SK-N-SH treated with all-trans-retinoic acid at 6 μM for 48 hours (cell line): Measurements from ENCODE around the gene VEGFC.

Source experiments
- ATAC-seq: fragments of 200-7000 bp; cut with Tn5 transposase; 3 replicates; pipeline ENCODE4 v1.9.1; 2020; ENCODE audit warnings: mild to moderate bottlenecking, moderate library complexity
- ARNTL ChIP-seq: fragments of 450-650 bp; formaldehyde crosslinking; IDR thresholded peaks from 2 replicates; pipeline ENCODE4 v1.5.0; 2020; ENCODE audit warnings: low read depth, mild to moderate bottlenecking, moderate library complexity, borderline replicate concordance
- BACH2 ChIP-seq: fragments of 250-450 bp; sonication (Bioruptor Pico); IDR thresholded peaks from 2 replicates; pipeline ENCODE4 v1.9.0; 2021; ENCODE audit warnings: mild to moderate bottlenecking, borderline replicate concordance
- CSDC2 ChIP-seq: fragments of 250-450 bp; sonication (Bioruptor Pico); IDR thresholded peaks from 2 replicates; pipeline ENCODE4 v1.5.0; 2020; ENCODE audit warnings: mild to moderate bottlenecking, moderate library complexity
- ESRRG ChIP-seq: fragments of 250-450 bp; sonication (Bioruptor Pico); IDR thresholded peaks from 2 replicates; pipeline ENCODE4 v1.6.1; 2021; ENCODE audit warnings: mild to moderate bottlenecking
- ISL1 ChIP-seq: fragments of 250-450 bp; sonication (Bioruptor Pico); IDR thresholded peaks from 2 replicates; pipeline ENCODE4 v2.1.2; 2022; ENCODE audit warnings: mild to moderate bottlenecking, moderate library complexity
- PPARA ChIP-seq: fragments of 250-450 bp; sonication (Bioruptor Pico); IDR thresholded peaks from 2 replicates; pipeline ENCODE4 v1.5.0; 2020; ENCODE audit warnings: mild to moderate bottlenecking, borderline replicate concordance
- RARB ChIP-seq: fragments of 250-450 bp; sonication (Bioruptor Pico); IDR thresholded peaks from 2 replicates; pipeline ENCODE4 v1.8.0; 2021; ENCODE audit warnings: mild to moderate bottlenecking, moderate library complexity
- SNAI2 ChIP-seq: fragments of 250-450 bp; sonication (Bioruptor Pico); IDR thresholded peaks from 2 replicates; pipeline ENCODE4 v1.5.0; 2020; ENCODE audit warnings: mild to moderate bottlenecking, moderate library complexity
- TCF4 ChIP-seq: fragments of 250-450 bp; sonication (Bioruptor Pico); IDR thresholded peaks from 2 replicates; pipeline ENCODE4 v1.8.0; 2021; ENCODE audit warnings: mild to moderate bottlenecking, moderate library complexity, borderline replicate concordance
- TOX ChIP-seq: fragments of 250-450 bp; sonication (Bioruptor Pico); IDR thresholded peaks from 2 replicates; pipeline ENCODE4 v1.8.0; 2021; ENCODE audit warnings: mild to moderate bottlenecking, moderate library complexity, borderline replicate concordance
- ZC3H10 ChIP-seq: fragments of 250-450 bp; sonication (Bioruptor Pico); IDR thresholded peaks from 2 replicates; pipeline ENCODE4 v1.5.1; 2021; ENCODE audit warnings: mild to moderate bottlenecking, moderate library complexity
- ZFP3 ChIP-seq: fragments of 250-450 bp; sonication (Bioruptor Pico); IDR thresholded peaks from 2 replicates; pipeline ENCODE4 v1.5.0; 2020; ENCODE audit warnings: mild to moderate bottlenecking, moderate library complexity
- ZNF565 ChIP-seq: fragments of 450-650 bp; formaldehyde crosslinking; conservative IDR thresholded peaks from 2 replicates; pipeline ENCODE4 v1.5.0; 2020; ENCODE audit warnings: low read depth, mild to moderate bottlenecking, moderate library complexity
- ZNF70 ChIP-seq: fragments of 450-650 bp; formaldehyde crosslinking; IDR thresholded peaks from 2 replicates; pipeline ENCODE4 v1.5.0; 2020; ENCODE audit warnings: mild to moderate bottlenecking, moderate library complexity
- ZNF8 ChIP-seq: fragments of 450-650 bp; formaldehyde crosslinking; IDR thresholded peaks from 2 replicates; pipeline ENCODE4 v1.5.0; 2020; ENCODE audit warnings: mild to moderate bottlenecking, moderate library complexity
- TF ChIP-seq, protein P1 (sequence below): fragments of 250-450 bp; sonication (Bioruptor Pico); IDR thresholded peaks from 2 replicates; pipeline ENCODE4 v1.5.1; 2021; ENCODE audit warnings: mild to moderate bottlenecking, moderate library complexity
- TF ChIP-seq, protein P2 (sequence below): fragments of 250-450 bp; sonication (Bioruptor Pico); IDR thresholded peaks from 2 replicates; pipeline ENCODE4 v1.8.0; 2021; ENCODE audit warnings: low read depth, mild to moderate bottlenecking, moderate library complexity, borderline replicate concordance
- TF ChIP-seq, protein P3 (sequence below): fragments of 250-450 bp; sonication (Bioruptor Pico); IDR thresholded peaks from 2 replicates; pipeline ENCODE4 v1.8.0; 2020; ENCODE audit warnings: mild to moderate bottlenecking, moderate library complexity, borderline replicate concordance

Gene VEGFC

DNA sequence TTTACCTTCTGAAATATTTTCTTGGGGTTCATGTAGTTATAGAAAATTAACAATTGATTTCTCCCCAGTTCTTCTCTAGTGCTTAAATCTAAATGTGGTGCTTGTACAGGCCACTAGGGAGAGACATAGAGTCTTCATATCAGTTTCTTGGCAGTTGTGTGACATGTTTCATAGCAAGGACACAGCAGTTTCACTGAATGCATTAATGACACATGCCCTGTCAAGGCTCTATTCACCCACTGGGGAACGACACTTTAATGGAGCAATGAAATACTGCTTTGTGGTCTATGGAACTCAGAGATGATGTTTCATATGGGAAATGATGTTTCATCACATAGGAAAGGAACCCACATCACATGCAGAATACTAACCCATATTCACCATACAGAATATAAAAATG lies 2.8 kb downstream of the VEGFC start:
- no peak for TF ChIP-seq ZNF8 (CRISPR knock-in tag)
- TF ChIP-seq, protein P1, sequence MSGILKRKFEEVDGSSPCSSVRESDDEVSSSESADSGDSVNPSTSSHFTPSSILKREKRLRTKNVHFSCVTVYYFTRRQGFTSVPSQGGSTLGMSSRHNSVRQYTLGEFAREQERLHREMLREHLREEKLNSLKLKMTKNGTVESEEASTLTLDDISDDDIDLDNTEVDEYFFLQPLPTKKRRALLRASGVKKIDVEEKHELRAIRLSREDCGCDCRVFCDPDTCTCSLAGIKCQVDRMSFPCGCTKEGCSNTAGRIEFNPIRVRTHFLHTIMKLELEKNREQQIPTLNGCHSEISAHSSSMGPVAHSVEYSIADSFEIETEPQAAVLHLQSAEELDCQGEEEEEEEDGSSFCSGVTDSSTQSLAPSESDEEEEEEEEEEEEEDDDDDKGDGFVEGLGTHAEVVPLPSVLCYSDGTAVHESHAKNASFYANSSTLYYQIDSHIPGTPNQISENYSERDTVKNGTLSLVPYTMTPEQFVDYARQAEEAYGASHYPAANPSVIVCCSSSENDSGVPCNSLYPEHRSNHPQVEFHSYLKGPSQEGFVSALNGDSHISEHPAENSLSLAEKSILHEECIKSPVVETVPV (CRISPR knock-in tag), result no peak
- no peak for TF ChIP-seq ZC3H10
- TF ChIP-seq ZNF70 (CRISPR knock-in tag), result no peak
- TF ChIP-seq TOX (CRISPR knock-in tag), result no peak
- TF ChIP-seq, protein P2, sequence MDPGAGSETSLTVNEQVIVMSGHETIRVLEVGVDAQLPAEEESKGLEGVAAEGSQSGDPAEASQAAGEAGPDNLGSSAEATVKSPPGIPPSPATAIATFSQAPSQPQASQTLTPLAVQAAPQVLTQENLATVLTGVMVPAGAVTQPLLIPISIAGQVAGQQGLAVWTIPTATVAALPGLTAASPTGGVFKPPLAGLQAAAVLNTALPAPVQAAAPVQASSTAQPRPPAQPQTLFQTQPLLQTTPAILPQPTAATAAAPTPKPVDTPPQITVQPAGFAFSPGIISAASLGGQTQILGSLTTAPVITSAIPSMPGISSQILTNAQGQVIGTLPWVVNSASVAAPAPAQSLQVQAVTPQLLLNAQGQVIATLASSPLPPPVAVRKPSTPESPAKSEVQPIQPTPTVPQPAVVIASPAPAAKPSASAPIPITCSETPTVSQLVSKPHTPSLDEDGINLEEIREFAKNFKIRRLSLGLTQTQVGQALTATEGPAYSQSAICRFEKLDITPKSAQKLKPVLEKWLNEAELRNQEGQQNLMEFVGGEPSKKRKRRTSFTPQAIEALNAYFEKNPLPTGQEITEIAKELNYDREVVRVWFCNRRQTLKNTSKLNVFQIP (CRISPR knock-in tag), result no peak
- TF ChIP-seq RARB (CRISPR knock-in tag), result no peak
- TF ChIP-seq, protein P3, sequence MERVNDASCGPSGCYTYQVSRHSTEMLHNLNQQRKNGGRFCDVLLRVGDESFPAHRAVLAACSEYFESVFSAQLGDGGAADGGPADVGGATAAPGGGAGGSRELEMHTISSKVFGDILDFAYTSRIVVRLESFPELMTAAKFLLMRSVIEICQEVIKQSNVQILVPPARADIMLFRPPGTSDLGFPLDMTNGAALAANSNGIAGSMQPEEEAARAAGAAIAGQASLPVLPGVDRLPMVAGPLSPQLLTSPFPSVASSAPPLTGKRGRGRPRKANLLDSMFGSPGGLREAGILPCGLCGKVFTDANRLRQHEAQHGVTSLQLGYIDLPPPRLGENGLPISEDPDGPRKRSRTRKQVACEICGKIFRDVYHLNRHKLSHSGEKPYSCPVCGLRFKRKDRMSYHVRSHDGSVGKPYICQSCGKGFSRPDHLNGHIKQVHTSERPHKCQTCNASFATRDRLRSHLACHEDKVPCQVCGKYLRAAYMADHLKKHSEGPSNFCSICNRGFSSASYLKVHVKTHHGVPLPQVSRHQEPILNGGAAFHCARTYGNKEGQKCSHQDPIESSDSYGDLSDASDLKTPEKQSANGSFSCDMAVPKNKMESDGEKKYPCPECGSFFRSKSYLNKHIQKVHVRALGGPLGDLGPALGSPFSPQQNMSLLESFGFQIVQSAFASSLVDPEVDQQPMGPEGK, result no peak
- no peak for TF ChIP-seq ESRRG (CRISPR knock-in tag)
- TF ChIP-seq TCF4, result no peak
- TF ChIP-seq ARNTL (CRISPR knock-in tag), result no peak
- TF ChIP-seq ZNF565, result no peak
- ATAC-seq, result peak; percentile 12

DNA sequence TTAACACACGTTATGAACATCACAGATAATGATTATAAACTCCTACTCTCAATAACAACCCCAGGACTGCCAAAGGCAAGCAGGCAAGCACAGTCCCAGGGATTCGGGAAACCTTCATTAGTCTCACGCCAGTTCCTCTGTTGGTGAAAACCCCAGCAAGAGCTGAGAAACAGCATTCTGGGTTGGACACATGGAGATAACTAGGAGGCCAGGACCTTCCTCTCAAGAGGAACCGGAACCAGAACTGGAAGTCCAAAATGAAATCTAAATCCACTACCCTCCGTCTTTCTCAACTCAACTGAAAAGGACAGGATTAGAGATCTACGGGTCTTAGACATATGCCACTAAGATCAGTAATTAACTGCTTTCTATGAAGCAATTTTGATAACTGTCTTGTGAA lies 3.8 kb downstream of the VEGFC start:
- peak; percentile 9; the same call in 2 of the 3 replicates for ATAC-seq
- TF ChIP-seq PPARA (CRISPR knock-in tag), result no peak

DNA sequence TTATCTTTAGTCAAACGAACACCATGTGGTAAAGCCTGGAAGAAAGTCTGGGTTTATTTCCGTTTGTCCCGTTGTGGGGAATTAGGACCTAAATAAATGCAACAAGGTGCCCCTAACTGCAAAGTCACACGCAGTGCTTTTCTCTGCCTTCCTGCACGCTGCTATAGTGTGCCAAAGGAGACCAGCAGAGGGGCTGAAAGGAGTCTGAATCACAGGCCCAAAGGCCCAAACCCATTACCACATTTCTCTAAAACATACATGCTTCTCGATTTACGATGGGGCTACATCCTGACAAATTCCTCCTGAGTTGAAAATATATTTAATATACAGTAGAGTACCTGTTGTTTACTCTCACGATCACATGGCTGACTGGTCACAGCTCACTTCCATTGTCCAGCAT lies 4.5 kb downstream of the VEGFC start:
- peak; percentile 13 for ATAC-seq
- TF ChIP-seq CSDC2, result no peak
- no peak for TF ChIP-seq ZFP3
- TF ChIP-seq ZNF8 (CRISPR knock-in tag), result no peak
- TF ChIP-seq ISL1 (CRISPR knock-in tag), result no peak
- no peak for TF ChIP-seq ARNTL (CRISPR knock-in tag)
- no peak for TF ChIP-seq TOX (CRISPR knock-in tag)
- TF ChIP-seq, protein P1 (CRISPR knock-in tag), result no peak
- TF ChIP-seq, protein P3, result no peak

DNA sequence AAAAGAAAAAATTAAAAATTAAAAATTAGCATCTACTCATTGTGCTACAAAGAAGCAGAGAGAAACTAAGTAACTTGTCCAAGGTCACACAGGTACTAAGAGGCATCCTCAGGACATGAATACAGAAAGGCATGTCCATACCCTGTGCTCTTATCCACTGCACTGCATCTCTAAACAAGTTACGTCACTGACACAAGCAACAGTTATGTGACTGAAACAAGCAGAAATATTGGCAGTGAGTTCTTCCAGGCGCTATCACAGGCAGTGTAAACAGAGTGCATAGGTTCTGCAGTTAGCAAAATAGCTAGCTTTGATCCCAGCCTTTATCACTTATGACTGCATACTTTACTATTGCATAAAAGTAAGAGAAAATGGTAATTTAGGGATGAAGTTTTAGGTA lies 7.9 kb downstream of the VEGFC start:
- TF ChIP-seq TCF4, result no peak
- no peak for TF ChIP-seq ESRRG (CRISPR knock-in tag)
- TF ChIP-seq ZC3H10, result no peak
- TF ChIP-seq ARNTL (CRISPR knock-in tag), result no peak
- TF ChIP-seq ISL1 (CRISPR knock-in tag), result no peak
- TF ChIP-seq PPARA (CRISPR knock-in tag), result no peak
- no peak for TF ChIP-seq SNAI2 (CRISPR knock-in tag)
- no peak for TF ChIP-seq ZNF565
- TF ChIP-seq BACH2 (CRISPR knock-in tag), result no peak
- ATAC-seq, result peak; percentile 9

DNA sequence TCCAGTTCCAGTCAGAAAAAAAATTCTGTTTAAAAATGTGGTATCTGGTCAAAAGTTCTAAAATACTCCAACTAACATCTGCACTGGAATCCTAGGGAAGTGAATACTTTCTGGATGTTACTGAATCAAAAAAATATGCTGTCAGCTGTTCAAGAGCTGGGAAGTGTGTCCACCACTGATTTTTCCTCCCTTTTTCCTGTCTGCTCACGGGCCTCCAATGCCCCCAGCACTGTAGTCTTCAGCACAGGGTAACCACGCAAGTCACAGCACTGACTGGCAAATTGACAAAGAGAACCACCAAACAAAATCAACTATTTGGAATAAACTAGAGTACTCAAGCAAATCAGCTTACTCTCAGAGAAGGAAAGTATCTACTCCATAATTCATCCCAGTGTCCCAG lies 9.9 kb downstream of the VEGFC start:
- 0 out of 3 replicates have a peak, but pooled peaks have one; percentile 2 for ATAC-seq
- TF ChIP-seq ARNTL (CRISPR knock-in tag) (no peak), ZFP3 (no peak), CSDC2 (no peak), ZC3H10 (no peak)
- TF ChIP-seq, protein P1 (CRISPR knock-in tag), result no peak
